GM23338 (cell line): ENCODE results near the gene KRT7. TPM values are rescaled to one million over a fixed set of nuclear protein-coding genes. Genes with fewer than 3 reads are reported as not detected.

Source experiments
- CREB1 ChIP-seq: fragments of 250-450 bp; sonication (Bioruptor Pico); IDR thresholded peaks from 2 replicates; pipeline ENCODE4 v1.5.0; 2020; ENCODE audit warnings: low read depth, mild to moderate bottlenecking, moderate library complexity
- EZH2phosphoT487 ChIP-seq: fragments of 200-600 bp; sonication (generic); IDR thresholded peaks from one replicate; pipeline ENCODE4 v1.8.1; 2018; ENCODE audit warnings: antibody characterized with exemption; ENCODE audit not compliant: unreplicated experiment
- JUNB ChIP-seq: IDR thresholded peaks from one replicate; pipeline ENCODE4 v1.6.1; 2016; ENCODE audit warnings: antibody characterized with exemption; ENCODE audit not compliant: unreplicated experiment
- POLR2AphosphoS5 ChIP-seq: IDR thresholded peaks from 2 replicates; pipeline ENCODE4 v1.6.1; 2016; ENCODE audit warnings: antibody characterized with exemption, low read depth
- STAT1 ChIP-seq: IDR thresholded peaks from one replicate; pipeline ENCODE4 v1.6.1; 2016; ENCODE audit warnings: antibody characterized with exemption; ENCODE audit not compliant: unreplicated experiment
- ZNF114 ChIP-seq: fragments of 250-450 bp; sonication (Bioruptor Pico); IDR thresholded peaks from 2 replicates; pipeline ENCODE4 v1.5.0; 2020; ENCODE audit warnings: mild to moderate bottlenecking, moderate library complexity
- ZNF331 ChIP-seq: fragments of 250-450 bp; sonication (Bioruptor Pico); IDR thresholded peaks from 2 replicates; pipeline ENCODE4 v1.5.0; 2020; ENCODE audit warnings: low read depth, mild to moderate bottlenecking, moderate library complexity
- ZNF462 ChIP-seq: fragments of 250-450 bp; sonication (Bioruptor Pico); IDR thresholded peaks from 2 replicates; pipeline ENCODE4 v1.5.0; 2020; ENCODE audit warnings: mild to moderate bottlenecking, moderate library complexity
- polyA plus RNA-seq: library from polyadenylated mRNA; unstranded; fragments of >200 nt; fragmentation: Nextera tagmentation; extraction: Ambion mirVana; gene quantifications from 2 replicates; pipeline ENCODE4 v1.2.1, GENCODE V29; 2016
- total RNA-seq: library from RNA; depleted of rRNA; stranded (reverse); fragments of >200 nt; shearing (Covaris generic); gene quantifications from 2 replicates; pipeline ENCODE4 v1.2.3, GENCODE V29; 2014
- TF ChIP-seq, protein P1 (sequence below): IDR thresholded peaks from 2 replicates; pipeline ENCODE4 v1.6.1; 2016; ENCODE audit warnings: antibody characterized with exemption
- TF ChIP-seq, protein P2 (sequence below), 2 experiments: fragments of 200-600 bp in 1 of 2; sonication (generic) in 1 of 2; conservative IDR thresholded peaks; 2 replicates each; pipeline versions ENCODE4 v1.5.1 to v1.6.1; 2016 to 2017; ENCODE audit warnings: antibody characterized with exemption in 2 of 2, low read depth in 2 of 2, mild to moderate bottlenecking in 2 of 2, moderate library complexity in 1 of 2

The KRT7 gene
- total and polyA plus RNA-seq, 2 experiments from 2014 or later: 6.5 to 9.4 TPM

- no peak for TF ChIP-seq ZNF462
- TF ChIP-seq, protein P1, sequence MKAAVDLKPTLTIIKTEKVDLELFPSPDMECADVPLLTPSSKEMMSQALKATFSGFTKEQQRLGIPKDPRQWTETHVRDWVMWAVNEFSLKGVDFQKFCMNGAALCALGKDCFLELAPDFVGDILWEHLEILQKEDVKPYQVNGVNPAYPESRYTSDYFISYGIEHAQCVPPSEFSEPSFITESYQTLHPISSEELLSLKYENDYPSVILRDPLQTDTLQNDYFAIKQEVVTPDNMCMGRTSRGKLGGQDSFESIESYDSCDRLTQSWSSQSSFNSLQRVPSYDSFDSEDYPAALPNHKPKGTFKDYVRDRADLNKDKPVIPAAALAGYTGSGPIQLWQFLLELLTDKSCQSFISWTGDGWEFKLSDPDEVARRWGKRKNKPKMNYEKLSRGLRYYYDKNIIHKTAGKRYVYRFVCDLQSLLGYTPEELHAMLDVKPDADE: no peak
- no peak for TF ChIP-seq ZNF114 (CRISPR knock-in tag)
- no peak for TF ChIP-seq STAT1
- no peak for TF ChIP-seq POLR2AphosphoS5
- TF ChIP-seq CREB1 (CRISPR knock-in tag): no peak
- TF ChIP-seq, protein P2, sequence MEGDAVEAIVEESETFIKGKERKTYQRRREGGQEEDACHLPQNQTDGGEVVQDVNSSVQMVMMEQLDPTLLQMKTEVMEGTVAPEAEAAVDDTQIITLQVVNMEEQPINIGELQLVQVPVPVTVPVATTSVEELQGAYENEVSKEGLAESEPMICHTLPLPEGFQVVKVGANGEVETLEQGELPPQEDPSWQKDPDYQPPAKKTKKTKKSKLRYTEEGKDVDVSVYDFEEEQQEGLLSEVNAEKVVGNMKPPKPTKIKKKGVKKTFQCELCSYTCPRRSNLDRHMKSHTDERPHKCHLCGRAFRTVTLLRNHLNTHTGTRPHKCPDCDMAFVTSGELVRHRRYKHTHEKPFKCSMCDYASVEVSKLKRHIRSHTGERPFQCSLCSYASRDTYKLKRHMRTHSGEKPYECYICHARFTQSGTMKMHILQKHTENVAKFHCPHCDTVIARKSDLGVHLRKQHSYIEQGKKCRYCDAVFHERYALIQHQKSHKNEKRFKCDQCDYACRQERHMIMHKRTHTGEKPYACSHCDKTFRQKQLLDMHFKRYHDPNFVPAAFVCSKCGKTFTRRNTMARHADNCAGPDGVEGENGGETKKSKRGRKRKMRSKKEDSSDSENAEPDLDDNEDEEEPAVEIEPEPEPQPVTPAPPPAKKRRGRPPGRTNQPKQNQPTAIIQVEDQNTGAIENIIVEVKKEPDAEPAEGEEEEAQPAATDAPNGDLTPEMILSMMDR (conservative IDR thresholded peaks at IDR 0.05; ENCODE audit: low read depth in 2 of 2): no peak
- TF ChIP-seq EZH2phosphoT487: no peak
- TF ChIP-seq ZNF331 (CRISPR knock-in tag): no peak
- no peak for TF ChIP-seq JUNB
These were observed 15.0 kb upstream of the KRT7 start (continued) for GRCh38 chr12:52218001-52218400.
